BLaER1 treated with 17β-estradiol and CSF1 and Interleukin-3, amounts not matched to agents 10 nM and 100 nM (cell line): ENCODE results near the gene PPP1CA.

ENCODE experiments used
- H3K27ac ChIP-seq, 11 experiments: shearing (Covaris generic); formaldehyde crosslinking; 2 replicates each; pipeline ENCODE4 v1.8.1; 2022
- H3K27me3 ChIP-seq, 11 experiments: shearing (Covaris generic); formaldehyde crosslinking; 2 replicates each; pipeline ENCODE4 v1.8.1; 2022
- H3K36me3 ChIP-seq, 11 experiments: shearing (Covaris generic); formaldehyde crosslinking; 2 replicates each; pipeline ENCODE4 v1.8.1; 2022
- H3K4me1 ChIP-seq, 10 experiments: shearing (Covaris generic); formaldehyde crosslinking; 2 replicates each; pipeline ENCODE4 v1.8.1; 2022
- H3K4me2 ChIP-seq, 11 experiments: shearing (Covaris generic); formaldehyde crosslinking; 2 replicates each; pipeline ENCODE4 v1.8.1; 2022
- H3K4me3 ChIP-seq, 10 experiments: shearing (Covaris generic); formaldehyde crosslinking; 2 replicates each; pipeline ENCODE4 v1.8.1; 2022
- H3K9ac ChIP-seq, 11 experiments: shearing (Covaris generic); formaldehyde crosslinking; 2 replicates each; pipeline ENCODE4 v1.8.1; 2022
- H3K9me3 ChIP-seq, 11 experiments: shearing (Covaris generic); formaldehyde crosslinking; replicated peaks in 1 of 11; 2 replicates each; pipeline ENCODE4 v1.8.1; 2022
- H4K20me1 ChIP-seq, 11 experiments: shearing (Covaris generic); formaldehyde crosslinking; 2 replicates each; pipeline ENCODE4 v1.8.1; 2022
- Cebpa-rat ChIP-seq, 11 experiments: shearing (Covaris generic); IDR thresholded peaks; 2 replicates each; pipeline ENCODE4 v1.8.1; 2022

PPP1CA gene

GRCh38 chr11:67436459-67437081 is 34.9 kb upstream of the PPP1CA start:
- Histone ChIP-seq H3K4me3 (peak overlapping the region; percentile 9 to 80 (median 70); a peak in 18 of 20 replicates), H3K36me3 (peaks cover 46 to 86% (median 50%) of the 10 kb centered on the region in 11 experiments), H3K27ac (peak overlapping the region in 9 of 11 experiments; percentile 52 to 97 (median 89); a peak in 19 of 22 replicates), H3K4me1 (peaks cover 73 to 98% (median 95%) of the 10 kb centered on the region in 10 experiments), H3K9ac (peak overlapping the region; percentile 62 to 94 (median 83); a peak in 21 of 22 replicates), H3K27me3 (no peaks in the 10 kb centered on the region), H3K9me3 (no peaks in the 10 kb centered on the region), H3K4me2 (peak overlapping the region; percentile 88 to 99 (median 98)), H4K20me1 (peaks cover 32 to 85% (median 66%) of the 10 kb centered on the region in 11 experiments; a peak in 21 of 22 replicates)
- no peak for TF ChIP-seq Cebpa-rat (IDR thresholded peaks at IDR 0.05)

GRCh38 chr11:67435727-67436458 is 34.2 kb upstream of the PPP1CA start:
- Histone ChIP-seq H3K36me3 (peaks cover 52 to 86% (median 56%) of the 10 kb centered on the region in 11 experiments), H3K9ac (peak overlapping the region; percentile 62 to 94 (median 83)), H3K4me1 (peaks cover 67 to 97% (median 89%) of the 10 kb centered on the region in 10 experiments), H3K4me2 (peak overlapping the region; percentile 88 to 99 (median 98)), H3K27me3 (no peaks in the 10 kb centered on the region), H4K20me1 (peaks cover 28 to 84% (median 63%) of the 10 kb centered on the region in 11 experiments; a peak in 21 of 22 replicates), H3K27ac (peak overlapping the region in 10 of 11 experiments; percentile 29 to 97 (median 89); a peak in 19 of 22 replicates), H3K4me3 (peak overlapping the region in 9 of 10 experiments; percentile 47 to 80 (median 71); a peak in 17 of 20 replicates), H3K9me3 (no peaks in the 10 kb centered on the region)
- TF ChIP-seq Cebpa-rat (IDR thresholded peaks at IDR 0.05): no peak

GRCh38 chr11:67435031-67435726 is 33.5 kb upstream of the PPP1CA start:
- H3K27me3 ChIP-seq: no peaks in the 10 kb centered on the region
- peak overlapping the region in 9 of 11 experiments; percentile 52 to 97 (median 89); a peak in 17 of 22 replicates for H3K27ac ChIP-seq
- H4K20me1 ChIP-seq: peaks cover 20 to 83% (median 56%) of the 10 kb centered on the region in 11 experiments; a peak in 21 of 22 replicates
- no peaks in the 10 kb centered on the region for H3K9me3 ChIP-seq
- peak overlapping the region; percentile 62 to 94 (median 83); a peak in 20 of 22 replicates for H3K9ac ChIP-seq
- peak overlapping the region in 8 of 10 experiments; percentile 68 to 80 (median 71); a peak in 15 of 20 replicates for H3K4me3 ChIP-seq
- TF ChIP-seq Cebpa-rat (IDR thresholded peaks at IDR 0.05): no peak
- peak overlapping the region; percentile 88 to 99 (median 98) for H3K4me2 ChIP-seq
- peaks cover 59 to 86% (median 61%) of the 10 kb centered on the region in 11 experiments for H3K36me3 ChIP-seq
- peaks cover 60 to 94% (median 83%) of the 10 kb centered on the region in 10 experiments for H3K4me1 ChIP-seq

GRCh38 chr11:67434395-67434881 is 32.8 kb upstream of the PPP1CA start:
- Histone ChIP-seq H3K4me2 (peak overlapping the region; percentile 88 to 99 (median 98)), H3K9me3 (no peaks in the 10 kb centered on the region), H3K9ac (peak overlapping the region; percentile 14 to 94 (median 83); a peak in 19 of 22 replicates), H3K36me3 (peaks cover 63 to 84% (median 68%) of the 10 kb centered on the region in 11 experiments), H4K20me1 (peaks cover 16 to 81% (median 53%) of the 10 kb centered on the region in 11 experiments; a peak in 21 of 22 replicates), H3K27ac (peak overlapping the region in 9 of 11 experiments; percentile 52 to 97 (median 89); a peak in 14 of 22 replicates), H3K4me1 (peaks cover 60 to 94% (median 82%) of the 10 kb centered on the region in 10 experiments), H3K4me3 (0 out of 20 replicates have a peak overlapping the region, but pooled peaks of 1 of the 10 experiments have one; percentile 80), H3K27me3 (no peaks in the 10 kb centered on the region)
- no peak for TF ChIP-seq Cebpa-rat (IDR thresholded peaks at IDR 0.05)

GRCh38 chr11:67433536-67434394 is 32.1 kb upstream of the PPP1CA start:
- Histone ChIP-seq H3K36me3 (peaks cover 63 to 81% (median 68%) of the 10 kb centered on the region in 11 experiments), H3K4me1 (peaks cover 59 to 93% (median 82%) of the 10 kb centered on the region in 10 experiments), H4K20me1 (peaks cover 12 to 85% (median 59%) of the 10 kb centered on the region in 11 experiments; a peak in 21 of 22 replicates), H3K4me3 (no peak overlapping the region), H3K9me3 (no peaks in the 10 kb centered on the region), H3K27ac (peak overlapping the region in 8 of 11 experiments; percentile 5 to 97 (median 86); a peak in 11 of 22 replicates), H3K27me3 (no peaks in the 10 kb centered on the region), H3K4me2 (peak overlapping the region; percentile 9 to 99 (median 97); a peak in 19 of 22 replicates), H3K9ac (peak overlapping the region; percentile 40 to 94 (median 83); a peak in 18 of 22 replicates)
- no peak for TF ChIP-seq Cebpa-rat (IDR thresholded peaks at IDR 0.05)

- Histone ChIP-seq H3K9ac (peak overlapping the region in 10 of 11 experiments; percentile 40 to 94 (median 85); a peak in 14 of 22 replicates), H4K20me1 (peaks cover 5 to 78% (median 59%) of the 10 kb centered on the region in 11 experiments; a peak in 21 of 22 replicates), H3K27me3 (no peaks in the 10 kb centered on the region), H3K36me3 (peaks cover 62 to 72% (median 66%) of the 10 kb centered on the region in 11 experiments), H3K9me3 (no peaks in the 10 kb centered on the region), H3K4me2 (peak overlapping the region in 8 of 11 experiments; percentile 88 to 99 (median 98); a peak in 12 of 22 replicates), H3K4me1 (peaks cover 49 to 83% (median 73%) of the 10 kb centered on the region in 10 experiments), H3K4me3 (no peak overlapping the region), H3K27ac (peak overlapping the region in 4 of 11 experiments; percentile 7 to 97 (median 28); a peak in 7 of 22 replicates)
- no peak for TF ChIP-seq Cebpa-rat (IDR thresholded peaks at IDR 0.05)
Measured at GRCh38 chr11:67432655-67433349, 31.1 kb upstream of the PPP1CA start.
